GM10266 (cell line): ENCODE measurements around the gene SPON1.
"Not testable (repeated sequence)": the region's sequence is repeated elsewhere in the genome, so short reads cannot be mapped to it uniquely, and the experiment has no call there.

Experiments used
- DNase-seq: peaks from one replicate; pipeline ENCODE4 v3.0.0; 2012; ENCODE audit errors: extremely low spot score
- TF ChIP-seq, protein P1 (sequence below): IDR thresholded peaks from 2 replicates; pipeline ENCODE4 v1.5.1; 2012; ENCODE audit warnings: mild to moderate bottlenecking, low read depth; ENCODE audit not compliant: control insufficient read depth, insufficient read depth; ENCODE audit errors: missing control alignments

SPON1 gene

DNA sequence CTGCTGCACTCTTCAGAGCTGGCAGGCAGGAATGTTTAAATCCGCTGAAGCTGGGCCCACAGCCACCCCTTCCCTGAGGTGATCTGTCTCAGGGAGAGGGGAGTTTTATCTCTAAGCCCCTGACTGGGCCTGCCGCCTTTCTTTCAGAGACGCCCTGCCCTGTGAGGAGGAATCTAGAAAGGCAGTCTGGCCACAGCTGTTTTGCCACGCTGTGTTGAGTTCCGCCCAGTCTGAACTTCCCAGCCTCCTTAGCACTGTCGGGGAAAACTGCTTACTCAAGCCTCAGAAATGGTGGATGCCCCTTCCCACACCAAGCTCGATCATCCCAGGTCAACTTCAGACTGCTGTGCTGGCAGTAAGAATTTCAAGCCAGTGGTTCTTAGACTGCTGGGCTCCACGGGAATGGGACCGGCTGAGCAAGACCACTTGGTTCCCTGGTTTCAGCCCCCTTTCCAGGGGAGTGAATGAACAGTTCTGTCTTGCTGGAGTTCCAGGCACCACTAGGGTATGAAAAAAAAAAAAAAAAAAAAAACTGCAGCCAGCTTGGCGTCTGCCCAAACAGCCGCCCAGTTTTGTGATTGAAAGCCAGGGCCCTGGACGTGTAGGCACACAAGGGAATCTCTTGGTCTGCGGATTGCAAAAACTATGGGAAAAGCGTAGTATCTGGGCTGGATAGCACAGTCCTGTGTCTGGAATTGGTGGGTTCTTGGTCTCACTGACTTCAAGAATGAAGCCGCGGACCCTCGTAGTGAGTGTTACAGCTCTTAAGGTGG, 127.4 kb downstream of the SPON1 start:
- no peak for DNase-seq
- TF ChIP-seq, protein P1, sequence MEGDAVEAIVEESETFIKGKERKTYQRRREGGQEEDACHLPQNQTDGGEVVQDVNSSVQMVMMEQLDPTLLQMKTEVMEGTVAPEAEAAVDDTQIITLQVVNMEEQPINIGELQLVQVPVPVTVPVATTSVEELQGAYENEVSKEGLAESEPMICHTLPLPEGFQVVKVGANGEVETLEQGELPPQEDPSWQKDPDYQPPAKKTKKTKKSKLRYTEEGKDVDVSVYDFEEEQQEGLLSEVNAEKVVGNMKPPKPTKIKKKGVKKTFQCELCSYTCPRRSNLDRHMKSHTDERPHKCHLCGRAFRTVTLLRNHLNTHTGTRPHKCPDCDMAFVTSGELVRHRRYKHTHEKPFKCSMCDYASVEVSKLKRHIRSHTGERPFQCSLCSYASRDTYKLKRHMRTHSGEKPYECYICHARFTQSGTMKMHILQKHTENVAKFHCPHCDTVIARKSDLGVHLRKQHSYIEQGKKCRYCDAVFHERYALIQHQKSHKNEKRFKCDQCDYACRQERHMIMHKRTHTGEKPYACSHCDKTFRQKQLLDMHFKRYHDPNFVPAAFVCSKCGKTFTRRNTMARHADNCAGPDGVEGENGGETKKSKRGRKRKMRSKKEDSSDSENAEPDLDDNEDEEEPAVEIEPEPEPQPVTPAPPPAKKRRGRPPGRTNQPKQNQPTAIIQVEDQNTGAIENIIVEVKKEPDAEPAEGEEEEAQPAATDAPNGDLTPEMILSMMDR: no peak

DNA sequence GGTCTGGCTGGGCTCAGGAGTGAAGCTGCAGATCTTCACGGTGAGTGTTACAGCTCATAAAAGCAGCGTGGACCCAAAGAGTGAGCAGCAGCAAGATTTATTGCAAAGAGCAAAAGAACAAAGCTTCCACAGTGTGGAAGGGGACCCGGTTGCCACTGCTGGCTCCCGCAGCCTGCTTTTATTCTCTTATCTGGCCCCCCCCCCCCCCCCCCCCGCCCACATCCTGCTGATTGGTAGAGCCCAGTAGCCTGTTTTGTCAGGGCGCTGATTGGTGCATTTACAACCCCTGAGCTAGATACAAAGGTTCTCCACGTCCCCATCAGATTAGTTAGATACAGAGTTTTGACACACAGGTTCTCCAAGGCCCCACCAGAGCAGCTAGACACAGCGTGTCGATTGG, 128.1 kb downstream of the SPON1 start:
- not testable (repeated sequence) for DNase-seq

GRCh38 chr11:14093065-14093464, 130.5 kb downstream of the SPON1 start:
- TF ChIP-seq, protein P1: no peak
- DNase-seq: peak; percentile 12

- DNase-seq: no peak
- TF ChIP-seq, protein P1: no peak
These were observed 132.0 kb downstream of the SPON1 start for GRCh38 chr11:14094481-14095037.

- TF ChIP-seq, protein P1: no peak
- no peak for DNase-seq
These were observed 133.4 kb downstream of the SPON1 start for GRCh38 chr11:14095882-14096281.

- TF ChIP-seq, protein P1: no peak
- no peak for DNase-seq
These were observed 134.1 kb downstream of the SPON1 start for GRCh38 chr11:14096606-14097005.

- TF ChIP-seq, protein P1: no peak
- DNase-seq: no peak
These were observed 138.9 kb downstream of the SPON1 start for GRCh38 chr11:14101388-14101787.
